GM20000 (cell line): ENCODE data around the gene LRRC2.

Experiments used
- DNase-seq: peaks from one replicate; pipeline ENCODE4 v3.0.0; 2012; ENCODE audit warnings: low spot score
- TF ChIP-seq, protein P1 (sequence below): IDR thresholded peaks from 2 replicates; pipeline ENCODE4 v1.5.1; 2012; ENCODE audit warnings: mild to moderate bottlenecking, control low read depth; ENCODE audit errors: extremely low read depth, missing control alignments

Gene LRRC2

DNA sequence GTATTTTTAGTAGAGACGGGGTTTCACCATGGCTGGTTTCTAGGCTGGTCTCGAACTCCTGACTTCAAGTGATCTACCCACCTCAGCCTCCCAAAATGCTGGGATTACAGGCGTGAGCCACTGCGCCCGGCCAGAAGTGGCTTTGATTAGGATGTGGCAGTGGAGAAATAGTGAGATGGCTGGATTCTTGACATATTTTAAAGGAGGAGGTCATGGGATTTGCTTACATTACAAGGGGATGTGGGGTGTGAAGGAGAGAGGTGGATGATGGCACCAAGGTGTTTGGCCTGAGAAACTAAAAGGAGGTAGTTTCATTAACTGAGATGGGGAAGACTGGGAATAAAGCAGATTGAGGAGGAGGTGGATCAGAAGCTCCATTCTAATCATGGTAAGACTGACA is 86.4 kb downstream of the LRRC2 start:
- DNase-seq = no peak
- TF ChIP-seq, protein P1, sequence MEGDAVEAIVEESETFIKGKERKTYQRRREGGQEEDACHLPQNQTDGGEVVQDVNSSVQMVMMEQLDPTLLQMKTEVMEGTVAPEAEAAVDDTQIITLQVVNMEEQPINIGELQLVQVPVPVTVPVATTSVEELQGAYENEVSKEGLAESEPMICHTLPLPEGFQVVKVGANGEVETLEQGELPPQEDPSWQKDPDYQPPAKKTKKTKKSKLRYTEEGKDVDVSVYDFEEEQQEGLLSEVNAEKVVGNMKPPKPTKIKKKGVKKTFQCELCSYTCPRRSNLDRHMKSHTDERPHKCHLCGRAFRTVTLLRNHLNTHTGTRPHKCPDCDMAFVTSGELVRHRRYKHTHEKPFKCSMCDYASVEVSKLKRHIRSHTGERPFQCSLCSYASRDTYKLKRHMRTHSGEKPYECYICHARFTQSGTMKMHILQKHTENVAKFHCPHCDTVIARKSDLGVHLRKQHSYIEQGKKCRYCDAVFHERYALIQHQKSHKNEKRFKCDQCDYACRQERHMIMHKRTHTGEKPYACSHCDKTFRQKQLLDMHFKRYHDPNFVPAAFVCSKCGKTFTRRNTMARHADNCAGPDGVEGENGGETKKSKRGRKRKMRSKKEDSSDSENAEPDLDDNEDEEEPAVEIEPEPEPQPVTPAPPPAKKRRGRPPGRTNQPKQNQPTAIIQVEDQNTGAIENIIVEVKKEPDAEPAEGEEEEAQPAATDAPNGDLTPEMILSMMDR = no peak

GRCh38 chr3:46479021-46479420 is 87.1 kb downstream of the LRRC2 start:
- TF ChIP-seq, protein P1 = no peak
- no peak for DNase-seq

- TF ChIP-seq, protein P1 = no peak
Observed at GRCh38 chr3:46478341-46478740, 87.8 kb downstream of the LRRC2 start.

DNA sequence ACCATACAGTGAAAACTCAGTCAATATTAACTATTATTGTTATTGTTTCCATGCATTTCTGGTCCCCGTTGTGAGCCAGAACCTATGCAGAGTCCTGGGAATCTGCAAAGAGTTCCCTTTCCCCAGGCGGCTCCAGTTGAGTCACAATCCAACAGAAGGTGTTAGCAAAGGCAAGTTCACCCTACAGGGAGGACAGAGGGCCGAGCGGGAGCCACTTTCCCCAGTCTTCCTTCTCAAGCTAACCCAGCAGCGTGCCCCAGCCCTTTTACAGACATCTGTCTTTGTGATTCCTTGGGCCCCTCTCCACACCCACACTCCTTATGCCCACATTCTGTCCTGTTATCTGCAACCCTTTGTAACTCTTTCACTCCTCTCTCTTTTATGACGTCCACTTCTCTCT is 88.3 kb downstream of the LRRC2 start:
- DNase-seq = no peak
- TF ChIP-seq, protein P1 = no peak

More at GRCh38 chr3:46478341-46478740, 87.8 kb downstream of the LRRC2 start:
- no peak for DNase-seq

DNA sequence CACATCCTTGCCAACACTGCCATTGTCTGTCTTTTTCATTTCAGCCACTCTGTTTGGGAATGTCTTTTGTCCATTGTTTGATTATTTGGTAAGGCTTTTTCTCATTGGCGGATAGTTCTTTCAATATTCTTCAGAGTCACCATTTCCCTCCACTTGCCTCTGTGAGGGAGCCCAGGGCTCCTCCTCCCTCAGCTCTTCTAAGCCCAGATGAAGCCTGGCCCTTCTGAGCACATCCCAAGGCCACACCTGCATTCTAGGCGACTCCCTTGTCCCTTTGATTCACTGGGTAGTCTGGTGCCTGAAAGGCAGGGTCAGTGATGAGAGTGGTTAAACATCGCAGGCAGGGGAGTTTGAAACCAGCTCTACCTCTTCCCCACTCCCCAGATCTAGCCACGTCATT is 89.0 kb downstream of the LRRC2 start:
- no peak for DNase-seq
- TF ChIP-seq, protein P1 = no peak

- TF ChIP-seq, protein P1 = no peak
- DNase-seq = no peak
Observed at GRCh38 chr3:46472736-46473135, 93.4 kb downstream of the LRRC2 start.

DNA sequence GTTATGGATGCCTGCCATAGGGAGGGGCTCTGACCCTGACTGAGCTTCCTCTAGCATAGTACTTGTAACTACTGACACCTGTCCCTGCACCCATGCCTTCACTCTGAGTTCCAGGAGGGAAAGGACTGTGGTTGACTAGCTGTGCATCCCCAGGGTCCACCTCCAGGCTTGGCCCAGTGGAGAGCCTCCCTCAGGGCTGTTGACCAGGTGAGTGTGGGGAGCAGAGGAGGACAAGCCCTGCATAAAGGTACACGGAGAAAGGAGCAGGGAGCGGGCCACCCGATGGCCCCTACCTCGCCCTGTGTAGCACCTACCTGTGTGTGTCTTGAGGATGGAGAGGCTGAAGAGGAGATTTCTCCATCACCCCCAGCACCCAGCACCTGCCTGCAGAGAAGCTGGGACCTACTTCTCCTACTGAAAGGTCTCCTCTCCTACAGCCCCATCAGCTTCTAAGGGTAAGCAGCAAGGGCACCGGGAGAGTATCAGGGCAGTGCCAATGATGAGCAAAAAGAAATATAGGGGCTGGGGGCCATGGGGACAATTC is 94.7 kb downstream of the LRRC2 start:
- TF ChIP-seq, protein P1 = no peak
- no peak for DNase-seq
